Renal pelvis (tissue), 4 donors: ENCODE data around the gene UGT1A5. TPM values are rescaled to one million over a fixed set of nuclear protein-coding genes. Genes with fewer than 3 reads are reported as not detected.

ENCODE experiments used
- DNase-seq: peaks from one replicate; pipeline ENCODE4 v3.0.0-alpha.2; 2013
- polyA plus RNA-seq, 3 donors: library from polyadenylated mRNA; unstranded; fragments of 120-200 nt; gene quantifications; one replicate each; pipeline ENCODE4 v1.2.1, GENCODE V29; 2013; ENCODE audit not compliant: insufficient read length in 3 of 3

Gene UGT1A5
- polyA plus RNA-seq, 3 donors, result not detected

GRCh38 chr2:233807966-233808935 is 95.5 kb downstream of the UGT1A5 start:
- DNase-seq, result no peak

GRCh38 chr2:233810385-233810784 is 97.7 kb downstream of the UGT1A5 start:
- DNase-seq, result no peak

GRCh38 chr2:233811087-233811486 is 98.4 kb downstream of the UGT1A5 start:
- DNase-seq, result no peak

GRCh38 chr2:233811732-233812131 is 99.0 kb downstream of the UGT1A5 start:
- no peak for DNase-seq

- peak; percentile 60 for DNase-seq
These were observed 100.7 kb downstream of the UGT1A5 start for GRCh38 chr2:233813236-233814055.

- no peak for DNase-seq
These were observed 101.5 kb downstream of the UGT1A5 start for GRCh38 chr2:233814056-233814835.

- no peak for DNase-seq
These were observed 103.2 kb downstream of the UGT1A5 start for GRCh38 chr2:233815861-233816260.

GRCh38 chr2:233816334-233816733 is 103.6 kb downstream of the UGT1A5 start:
- DNase-seq, result no peak

GRCh38 chr2:233816771-233817170 is 104.1 kb downstream of the UGT1A5 start:
- DNase-seq, result no peak

- no peak for DNase-seq
These were observed 104.7 kb downstream of the UGT1A5 start for GRCh38 chr2:233817361-233817911.

GRCh38 chr2:233817995-233818638 is 105.4 kb downstream of the UGT1A5 start:
- DNase-seq, result no peak

- DNase-seq, result no peak
These were observed 106.2 kb downstream of the UGT1A5 start for GRCh38 chr2:233818639-233819621.

GRCh38 chr2:233819884-233820773 is 107.4 kb downstream of the UGT1A5 start:
- no peak for DNase-seq

- DNase-seq, result no peak
These were observed 108.0 kb downstream of the UGT1A5 start for GRCh38 chr2:233820774-233821105.

GRCh38 chr2:233821196-233821595 is 108.5 kb downstream of the UGT1A5 start:
- no peak for DNase-seq

- no peak for DNase-seq
These were observed 109.0 kb downstream of the UGT1A5 start for GRCh38 chr2:233821709-233822100.

GRCh38 chr2:233822101-233822771 is 109.5 kb downstream of the UGT1A5 start:
- DNase-seq, result no peak
